LoVo (cell line): ENCODE measurements around the gene C4B.
"Not testable (repeated sequence)": the region's sequence is repeated elsewhere in the genome, so short reads cannot be mapped to it uniquely, and the experiment has no call there.

Experiments
- DNase-seq: peaks from one replicate; pipeline ENCODE4 v3.0.0-alpha.2; 2016; ENCODE audit warnings: low spot score

The C4B gene

DNA sequence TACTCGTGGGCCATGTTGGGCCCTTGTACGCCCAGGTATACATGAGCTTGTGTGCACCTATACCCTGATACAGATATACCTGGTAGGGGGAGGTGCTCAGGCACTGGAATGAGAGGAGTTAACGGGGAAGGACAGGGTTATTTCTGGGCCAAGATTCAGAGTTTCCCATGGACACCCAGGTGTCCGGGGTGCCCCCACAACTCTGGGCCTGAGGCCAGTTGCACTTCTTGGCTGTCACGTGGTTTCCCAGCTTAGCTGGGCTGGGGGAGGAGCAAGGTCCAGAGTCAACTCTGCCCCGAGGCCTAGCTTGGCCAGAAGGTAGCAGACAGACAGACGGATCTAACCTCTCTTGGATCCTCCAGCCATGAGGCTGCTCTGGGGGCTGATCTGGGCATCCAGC is 32.9 kb upstream of the C4B start, which contains the start of gene C4A:
C4A (plus strand) TSS at position 314 of the 400 bp plus-strand sequence; CDS start at position 365, 51 bp downstream.
- DNase-seq = not testable (repeated sequence)

DNA sequence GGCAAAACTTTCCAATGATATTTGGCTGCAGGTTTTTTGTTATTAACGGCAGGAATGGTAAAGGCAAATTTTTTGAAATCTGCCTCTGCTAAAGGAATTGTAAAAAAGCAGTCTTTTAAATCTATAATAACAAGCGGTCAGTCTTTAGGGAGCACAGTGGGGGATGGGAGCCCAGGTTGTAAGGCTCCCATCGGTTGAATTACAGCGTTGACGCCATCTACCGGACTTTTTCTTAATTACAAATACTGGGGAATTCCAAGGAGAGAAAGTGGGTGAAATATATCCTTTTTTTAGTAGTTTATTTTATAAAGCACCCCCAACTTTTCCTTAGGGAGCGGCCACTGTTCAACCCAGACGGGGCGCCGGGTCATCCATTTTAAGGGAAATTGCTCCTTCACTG is 25.2 kb upstream of the C4B start:
- DNase-seq = not testable (repeated sequence)

DNA sequence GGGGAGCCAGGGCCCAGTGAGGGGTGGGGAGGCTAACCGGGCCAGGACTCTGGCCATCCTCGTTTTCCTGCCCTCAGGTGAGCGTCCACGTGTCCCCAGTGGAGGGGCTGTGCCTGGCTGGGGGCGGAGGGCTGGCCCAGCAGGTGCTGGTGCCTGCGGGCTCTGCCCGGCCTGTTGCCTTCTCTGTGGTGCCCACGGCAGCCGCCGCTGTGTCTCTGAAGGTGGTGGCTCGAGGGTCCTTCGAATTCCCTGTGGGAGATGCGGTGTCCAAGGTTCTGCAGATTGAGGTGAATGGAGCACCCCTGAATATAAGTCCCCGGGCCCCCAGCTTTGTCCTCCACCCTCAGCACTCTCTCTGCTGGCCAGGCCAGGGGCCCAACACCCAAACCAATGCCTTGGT is 20.2 kb upstream of the C4B start:
- not testable (repeated sequence) for DNase-seq

DNA sequence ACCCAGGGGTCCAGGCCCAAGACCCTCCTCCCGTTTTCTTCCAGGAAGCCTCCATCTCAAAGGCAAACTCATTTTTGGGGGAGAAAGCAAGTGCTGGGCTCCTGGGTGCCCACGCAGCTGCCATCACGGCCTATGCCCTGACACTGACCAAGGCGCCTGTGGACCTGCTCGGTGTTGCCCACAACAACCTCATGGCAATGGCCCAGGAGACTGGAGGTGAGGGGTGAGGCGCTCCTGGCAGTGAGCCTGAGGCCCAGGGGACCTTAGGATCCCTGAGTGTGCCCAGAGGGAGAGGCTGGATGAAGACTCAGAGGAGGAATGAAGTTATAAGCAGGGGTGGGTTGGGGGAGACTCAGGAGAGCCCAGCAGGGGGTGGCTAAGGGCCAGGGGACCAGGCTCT is 18.2 kb upstream of the C4B start:
- DNase-seq = not testable (repeated sequence)

DNA sequence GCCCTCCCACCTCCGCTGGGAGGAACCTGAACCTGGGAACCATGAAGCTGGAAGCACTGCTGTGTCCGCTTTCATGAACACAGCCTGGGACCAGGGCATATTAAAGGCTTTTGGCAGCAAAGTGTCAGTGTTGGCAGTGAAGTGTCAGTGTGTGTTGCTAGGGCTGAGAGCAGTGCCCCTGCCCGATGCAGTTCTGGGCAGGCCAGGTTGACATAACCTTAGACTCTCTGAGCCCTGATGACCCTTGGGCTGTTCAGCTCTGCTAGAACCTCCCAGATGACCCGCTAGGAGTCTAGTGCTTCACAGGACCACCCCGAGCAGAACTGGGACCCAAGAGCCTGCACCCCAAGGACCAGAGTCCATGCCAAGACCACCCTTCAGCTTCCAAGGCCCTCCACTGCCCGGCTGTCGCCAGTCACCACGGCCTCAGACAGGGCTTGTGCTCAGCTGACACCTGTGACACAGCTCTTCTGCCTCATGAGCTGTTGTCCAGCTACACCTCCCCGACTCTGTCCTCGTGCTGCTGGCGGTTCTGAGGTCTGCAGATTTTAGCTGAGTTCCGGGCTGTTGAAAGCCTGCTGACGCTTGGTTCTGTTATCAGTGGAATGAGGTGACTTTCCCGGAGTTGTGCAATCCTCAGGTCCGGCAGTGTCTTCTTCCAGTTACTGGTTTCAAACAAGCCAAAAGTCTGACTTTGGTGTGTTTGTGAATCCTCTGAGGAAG is 11.9 kb upstream of the C4B start:
- not testable (repeated sequence) for DNase-seq

DNA sequence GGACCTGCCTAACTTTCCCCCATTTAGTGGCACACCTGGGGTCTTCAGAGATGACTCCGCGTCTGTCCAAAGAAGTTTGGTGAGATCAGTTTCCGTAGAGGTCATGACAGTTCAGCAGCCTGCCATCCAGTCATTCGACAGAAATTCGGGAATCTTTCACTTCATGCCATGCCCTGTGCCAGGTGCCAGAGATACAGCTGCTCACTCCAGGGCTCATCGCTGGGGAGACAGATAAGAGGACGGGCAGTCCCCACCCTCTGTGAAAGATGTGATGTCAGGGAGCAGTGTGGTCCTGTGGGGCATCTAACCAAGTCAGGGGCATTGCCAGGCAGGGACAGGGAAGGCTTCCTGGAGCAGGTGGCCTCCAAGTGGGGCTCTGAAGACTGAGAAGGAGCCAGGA is 11.3 kb upstream of the C4B start:
- DNase-seq = not testable (repeated sequence)

DNA sequence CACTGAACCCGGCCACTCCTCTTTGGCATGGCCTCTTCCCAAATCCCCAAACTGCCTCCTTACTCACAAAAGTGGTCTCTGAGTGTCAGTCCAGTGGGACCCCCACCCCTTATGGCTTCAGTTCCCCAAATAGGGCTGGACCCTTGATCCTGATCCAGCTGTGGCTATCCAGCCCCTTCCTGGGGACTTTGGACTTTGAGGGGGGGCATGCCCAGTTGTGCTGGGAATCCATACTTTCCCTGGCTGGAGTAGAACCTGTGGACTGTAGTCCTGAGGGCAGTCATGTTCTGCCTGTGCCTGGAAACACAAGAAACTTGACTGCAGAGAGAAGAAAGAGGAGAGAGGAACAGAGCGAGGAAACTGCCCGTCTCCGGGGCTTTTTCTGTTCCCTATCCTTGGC is 10.2 kb upstream of the C4B start:
- DNase-seq = not testable (repeated sequence)

DNA sequence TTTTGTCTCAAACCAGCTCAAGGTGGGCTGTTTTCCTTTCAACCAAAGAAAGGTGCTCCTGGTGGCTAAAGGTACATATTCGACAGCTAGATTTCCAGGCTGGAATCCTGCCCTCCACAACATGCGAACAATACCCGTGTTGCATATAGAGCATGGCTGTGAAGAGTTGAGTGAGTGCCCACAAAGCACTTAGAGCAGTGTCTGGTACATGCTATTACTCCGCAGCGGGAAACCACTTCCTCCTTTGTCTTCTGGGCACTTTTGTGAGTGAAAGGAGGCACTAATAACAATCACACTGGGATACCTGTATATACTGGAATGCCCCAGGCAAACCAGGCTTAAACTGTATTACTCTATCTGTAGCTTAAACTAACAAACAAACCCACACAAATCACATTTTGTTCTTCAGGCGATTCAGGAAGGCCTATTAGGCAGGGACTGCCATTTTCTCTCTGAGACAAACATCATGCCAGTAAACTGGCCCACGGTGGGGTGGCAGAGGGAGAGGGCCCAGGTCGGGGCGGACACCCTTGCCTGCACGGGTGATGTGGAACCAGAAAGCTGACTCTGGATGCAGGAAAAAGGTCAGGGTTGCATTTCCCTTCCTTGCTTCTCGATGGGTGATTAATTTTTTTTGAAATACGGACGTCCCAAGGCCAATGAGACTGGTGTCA is 9.6 kb upstream of the C4B start:
- not testable (repeated sequence) for DNase-seq

DNA sequence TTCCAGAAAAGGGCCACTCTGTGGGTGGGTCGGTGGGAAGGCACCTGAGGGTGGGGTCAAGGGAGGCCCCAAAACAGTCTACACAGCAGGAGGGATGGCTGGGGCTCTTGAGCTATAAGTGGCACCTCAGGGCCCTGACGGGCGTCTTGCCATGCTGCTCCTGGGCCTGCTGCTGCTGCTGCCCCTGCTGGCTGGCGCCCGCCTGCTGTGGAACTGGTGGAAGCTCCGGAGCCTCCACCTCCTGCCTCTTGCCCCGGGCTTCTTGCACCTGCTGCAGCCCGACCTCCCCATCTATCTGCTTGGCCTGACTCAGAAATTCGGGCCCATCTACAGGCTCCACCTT is 9.1 kb upstream of the C4B start:
- not testable (repeated sequence) for DNase-seq

DNA sequence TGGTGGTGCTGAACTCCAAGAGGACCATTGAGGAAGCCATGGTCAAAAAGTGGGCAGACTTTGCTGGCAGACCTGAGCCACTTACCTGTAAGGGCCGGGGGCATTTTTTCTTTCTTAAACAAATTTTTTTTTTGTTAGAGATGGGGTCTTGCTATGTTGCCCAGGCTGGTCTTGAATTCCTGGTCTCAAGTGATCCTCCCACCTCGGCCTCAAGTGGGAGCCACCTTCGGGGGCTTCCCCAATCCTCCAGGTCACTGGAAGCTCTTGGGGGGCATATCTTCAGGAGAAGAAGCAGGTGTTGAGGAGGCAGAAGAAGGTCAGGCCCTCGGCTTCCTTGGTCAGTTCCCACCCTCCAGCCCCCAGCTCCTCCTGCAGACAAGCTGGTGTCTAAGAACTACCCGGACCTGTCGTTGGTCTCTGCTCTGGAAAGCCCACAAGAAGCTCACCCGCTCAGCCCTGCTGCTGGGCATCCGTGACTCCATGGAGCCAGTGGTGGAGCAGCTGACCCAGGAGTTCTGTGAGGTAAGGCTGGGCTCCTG is 8.5 kb upstream of the C4B start:
- DNase-seq = not testable (repeated sequence)

DNA sequence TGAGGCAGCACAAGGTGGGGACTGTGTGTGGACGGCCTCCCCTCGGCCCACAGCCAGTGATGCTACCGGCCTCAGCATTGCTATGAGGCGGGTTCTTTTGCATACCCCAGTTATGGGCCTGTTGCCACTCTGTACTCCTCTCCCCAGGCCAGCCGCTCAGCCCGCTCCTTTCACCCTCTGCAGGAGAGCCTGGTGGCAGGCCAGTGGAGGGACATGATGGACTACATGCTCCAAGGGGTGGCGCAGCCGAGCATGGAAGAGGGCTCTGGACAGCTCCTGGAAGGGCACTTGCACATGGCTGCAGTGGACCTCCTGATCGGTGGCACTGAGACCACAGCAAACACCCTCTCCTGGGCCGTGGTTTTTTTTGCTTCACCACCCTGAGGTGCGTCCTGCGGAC is 7.5 kb upstream of the C4B start:
- DNase-seq = not testable (repeated sequence)

DNA sequence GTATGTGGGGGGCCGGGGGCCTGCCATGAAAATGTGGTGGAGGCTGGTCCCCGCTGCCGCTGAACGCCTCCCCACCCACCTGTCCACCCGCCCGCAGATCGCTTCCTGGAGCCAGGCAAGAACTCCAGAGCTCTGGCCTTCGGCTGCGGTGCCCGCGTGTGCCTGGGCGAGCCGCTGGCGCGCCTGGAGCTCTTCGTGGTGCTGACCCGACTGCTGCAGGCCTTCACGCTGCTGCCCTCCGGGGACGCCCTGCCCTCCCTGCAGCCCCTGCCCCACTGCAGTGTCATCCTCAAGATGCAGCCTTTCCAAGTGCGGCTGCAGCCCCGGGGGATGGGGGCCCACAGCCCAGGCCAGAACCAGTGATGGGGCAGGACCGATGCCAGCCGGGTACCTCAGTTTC is 6.6 kb upstream of the C4B start:
- not testable (repeated sequence) for DNase-seq

DNA sequence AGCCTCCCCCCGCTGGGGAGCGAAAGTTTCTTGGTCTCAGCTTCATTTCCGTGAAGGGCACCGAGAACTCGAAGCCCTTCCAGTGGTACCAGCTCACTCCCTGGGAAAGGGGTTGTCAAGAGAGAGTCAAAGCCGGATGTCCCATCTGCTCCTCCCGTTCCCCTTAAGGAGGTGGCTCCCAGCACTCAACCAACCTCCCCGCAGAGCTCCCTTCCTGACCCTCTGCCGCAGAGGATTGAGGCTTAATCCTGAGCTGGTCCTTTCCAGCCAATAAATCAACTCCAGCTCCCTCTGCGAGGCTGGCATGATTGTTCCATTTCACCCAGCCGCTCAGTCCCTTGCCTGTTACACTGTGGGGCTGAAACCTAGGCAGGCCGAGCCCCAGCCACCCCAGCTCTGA is 6.0 kb upstream of the C4B start:
- DNase-seq = not testable (repeated sequence)

DNA sequence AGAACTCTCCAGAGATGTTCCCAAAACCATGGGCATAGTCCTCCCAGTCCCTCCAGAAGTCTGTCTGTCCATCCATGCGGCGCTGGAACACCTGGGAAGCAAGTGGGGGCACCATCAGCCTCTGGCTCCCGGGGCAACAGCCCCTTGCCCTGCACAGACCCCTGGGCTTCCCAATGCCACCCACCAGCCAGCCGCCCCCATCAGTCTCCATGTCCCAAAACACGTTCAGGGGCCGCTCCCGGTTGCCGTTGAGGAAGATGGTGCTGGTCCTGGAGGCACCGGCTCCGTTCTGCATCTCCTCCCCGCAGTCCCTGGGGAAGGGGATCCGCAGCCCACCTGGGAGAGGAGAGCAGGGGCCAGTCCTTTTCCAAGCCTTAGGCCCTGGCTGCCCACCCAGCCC is 5.1 kb upstream of the C4B start:
- DNase-seq = not testable (repeated sequence)

DNA sequence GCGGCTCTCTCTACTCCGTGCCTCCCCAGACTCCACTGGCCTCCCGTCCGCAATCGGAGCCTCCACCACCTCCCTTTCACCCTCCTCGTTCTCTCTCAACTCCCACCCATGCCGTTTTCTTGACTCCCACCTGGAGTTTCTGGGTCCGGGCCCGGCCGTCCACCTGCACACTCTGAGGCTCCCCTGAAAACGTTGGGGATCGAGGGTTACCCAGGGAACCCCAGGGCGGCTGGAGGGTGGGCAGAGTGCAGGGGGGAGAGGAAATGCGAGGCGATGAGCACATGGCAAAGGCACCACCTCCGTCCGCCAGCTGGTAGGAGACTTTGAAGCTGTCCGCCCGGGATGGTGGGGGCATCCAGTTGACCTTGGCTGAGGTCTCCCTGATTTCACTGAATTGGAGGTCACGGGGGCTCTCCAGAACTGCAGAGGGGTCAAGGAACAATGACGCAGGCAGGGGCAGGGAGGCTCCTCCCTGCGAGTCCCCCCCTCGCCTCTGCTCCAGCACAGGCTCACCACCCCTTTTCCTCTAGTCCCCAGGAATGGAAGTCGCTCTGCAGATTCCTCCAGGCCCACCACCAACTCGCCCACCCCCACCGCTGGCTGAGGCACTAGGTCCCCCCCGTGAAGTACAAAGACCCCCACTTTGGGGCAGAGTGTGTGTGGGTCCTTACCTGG is 3.6 kb upstream of the C4B start:
- not testable (repeated sequence) for DNase-seq

DNA sequence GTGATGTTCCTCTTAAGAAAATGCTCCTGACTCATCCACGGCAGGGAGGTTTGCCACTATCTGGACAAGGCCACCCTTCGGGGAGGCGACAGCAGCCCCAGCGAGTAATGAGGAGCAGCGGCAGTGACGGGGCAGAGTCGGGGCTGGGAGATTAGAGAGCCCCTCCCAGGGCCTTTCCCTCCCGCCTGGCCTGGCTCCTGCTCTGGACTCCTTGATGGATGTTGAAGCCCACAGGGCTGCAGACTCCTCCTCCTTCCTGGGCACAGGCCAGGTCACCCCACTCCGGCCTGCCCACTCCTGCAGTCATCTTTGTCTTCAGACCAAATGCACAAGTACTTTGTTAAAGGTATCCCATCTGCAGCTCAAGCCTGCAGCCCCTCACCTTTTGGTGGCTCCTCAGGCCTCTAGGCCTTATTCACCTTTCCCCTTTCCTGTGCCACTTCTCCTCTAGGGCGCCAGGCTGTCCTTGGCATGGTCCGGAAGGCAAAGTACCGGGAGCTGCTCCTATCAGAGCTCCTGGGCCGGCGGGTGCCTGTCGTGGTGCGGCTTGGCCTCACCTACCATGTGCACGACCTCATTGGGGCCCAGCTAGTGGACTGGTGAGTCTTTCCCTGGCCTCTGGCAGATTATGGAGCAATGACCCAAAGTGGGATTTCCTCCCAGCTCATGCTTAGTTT is 1.5 kb upstream of the C4B start:
- not testable (repeated sequence) for DNase-seq

DNA sequence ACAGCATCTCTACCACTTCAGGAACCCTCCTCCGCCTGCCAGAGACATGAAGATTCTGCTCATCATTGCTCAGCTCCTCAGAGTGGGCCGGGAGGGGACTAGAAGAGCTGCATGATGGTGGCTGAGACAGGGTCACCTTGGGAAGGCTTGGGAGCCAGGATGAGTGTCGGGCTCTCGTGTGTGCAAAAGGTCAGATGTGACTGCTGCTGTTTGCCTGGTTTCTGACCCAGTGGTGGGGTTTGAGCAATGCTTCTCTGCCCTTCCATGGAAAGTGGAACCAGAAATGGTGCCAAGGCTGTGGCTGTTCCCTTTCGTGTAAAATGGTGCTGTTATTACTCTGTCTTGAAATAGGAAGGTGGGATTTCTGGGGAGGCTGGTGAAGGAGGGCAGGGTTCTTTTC is 857 bp upstream of the C4B start:
- DNase-seq = not testable (repeated sequence)

DNA sequence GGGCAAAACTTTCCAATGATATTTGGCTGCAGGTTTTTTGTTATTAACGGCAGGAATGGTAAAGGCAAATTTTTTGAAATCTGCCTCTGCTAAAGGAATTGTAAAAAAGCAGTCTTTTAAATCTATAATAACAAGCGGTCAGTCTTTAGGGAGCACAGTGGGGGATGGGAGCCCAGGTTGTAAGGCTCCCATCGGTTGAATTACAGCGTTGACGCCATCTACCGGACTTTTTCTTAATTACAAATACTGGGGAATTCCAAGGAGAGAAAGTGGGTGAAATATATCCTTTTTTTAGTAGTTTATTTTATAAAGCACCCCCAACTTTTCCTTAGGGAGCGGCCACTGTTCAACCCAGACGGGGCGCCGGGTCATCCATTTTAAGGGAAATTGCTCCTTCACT is 7.5 kb downstream of the C4B start:
- DNase-seq = not testable (repeated sequence)

DNA sequence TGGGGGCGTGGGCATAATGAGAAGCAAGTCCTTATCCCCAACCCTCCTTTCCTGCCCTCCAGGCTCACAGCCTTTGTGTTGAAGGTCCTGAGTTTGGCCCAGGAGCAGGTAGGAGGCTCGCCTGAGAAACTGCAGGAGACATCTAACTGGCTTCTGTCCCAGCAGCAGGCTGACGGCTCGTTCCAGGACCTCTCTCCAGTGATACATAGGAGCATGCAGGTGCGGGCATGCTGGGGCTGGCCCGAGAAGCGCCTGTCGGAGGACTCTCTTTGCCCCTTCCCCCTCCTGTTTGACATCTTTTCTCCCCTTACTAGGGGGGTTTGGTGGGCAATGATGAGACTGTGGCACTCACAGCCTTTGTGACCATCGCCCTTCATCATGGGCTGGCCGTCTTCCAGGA is 14.0 kb downstream of the C4B start:
- DNase-seq = not testable (repeated sequence)

DNA sequence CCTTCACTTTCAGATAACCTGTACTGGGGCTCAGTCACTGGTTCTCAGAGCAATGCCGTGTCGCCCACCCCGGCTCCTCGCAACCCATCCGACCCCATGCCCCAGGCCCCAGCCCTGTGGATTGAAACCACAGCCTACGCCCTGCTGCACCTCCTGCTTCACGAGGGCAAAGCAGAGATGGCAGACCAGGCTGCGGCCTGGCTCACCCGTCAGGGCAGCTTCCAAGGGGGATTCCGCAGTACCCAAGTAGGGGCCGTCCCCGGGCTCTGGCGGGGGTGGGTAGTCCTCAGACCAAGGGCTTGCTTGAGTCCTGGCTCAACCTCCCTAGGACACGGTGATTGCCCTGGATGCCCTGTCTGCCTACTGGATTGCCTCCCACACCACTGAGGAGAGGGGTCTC is 15.0 kb downstream of the C4B start:
- not testable (repeated sequence) for DNase-seq

DNA sequence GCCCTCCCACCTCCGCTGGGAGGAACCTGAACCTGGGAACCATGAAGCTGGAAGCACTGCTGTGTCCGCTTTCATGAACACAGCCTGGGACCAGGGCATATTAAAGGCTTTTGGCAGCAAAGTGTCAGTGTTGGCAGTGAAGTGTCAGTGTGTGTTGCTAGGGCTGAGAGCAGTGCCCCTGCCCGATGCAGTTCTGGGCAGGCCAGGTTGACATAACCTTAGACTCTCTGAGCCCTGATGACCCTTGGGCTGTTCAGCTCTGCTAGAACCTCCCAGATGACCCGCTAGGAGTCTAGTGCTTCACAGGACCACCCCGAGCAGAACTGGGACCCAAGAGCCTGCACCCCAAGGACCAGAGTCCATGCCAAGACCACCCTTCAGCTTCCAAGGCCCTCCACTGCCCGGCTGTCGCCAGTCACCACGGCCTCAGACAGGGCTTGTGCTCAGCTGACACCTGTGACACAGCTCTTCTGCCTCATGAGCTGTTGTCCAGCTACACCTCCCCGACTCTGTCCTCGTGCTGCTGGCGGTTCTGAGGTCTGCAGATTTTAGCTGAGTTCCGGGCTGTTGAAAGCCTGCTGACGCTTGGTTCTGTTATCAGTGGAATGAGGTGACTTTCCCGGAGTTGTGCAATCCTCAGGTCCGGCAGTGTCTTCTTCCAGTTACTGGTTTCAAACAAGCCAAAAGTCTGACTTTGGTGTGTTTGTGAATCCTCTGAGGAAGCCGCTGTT is 20.9 kb downstream of the C4B start:
- DNase-seq = not testable (repeated sequence)
